MG63 (cell line): Measurements from ENCODE around the gene ADAMTS16. TPM values are rescaled to one million over a fixed set of nuclear protein-coding genes. Genes with fewer than 3 reads are reported as not detected.

ENCODE experiments used
- DNase-seq: peaks from one replicate; pipeline ENCODE4 v3.0.0-alpha.2; 2020
- H3K27me3 ChIP-seq: fragments of 250-450 bp; sonication (Bioruptor Pico); 2 replicates; pipeline ENCODE4 v1.5.1; 2020; ENCODE audit warnings: mild to moderate bottlenecking, moderate library complexity
- H3K36me3 ChIP-seq: fragments of 250-450 bp; sonication (Bioruptor Pico); 2 replicates; pipeline ENCODE4 v1.5.1; 2020; ENCODE audit warnings: mild to moderate bottlenecking, moderate library complexity
- H3K4me3 ChIP-seq: fragments of 250-450 bp; sonication (Bioruptor Pico); 2 replicates; pipeline ENCODE4 v1.5.1; 2020; ENCODE audit warnings: mild to moderate bottlenecking, moderate library complexity
- H3K9me3 ChIP-seq: fragments of 250-450 bp; sonication (Bioruptor Pico); 2 replicates; pipeline ENCODE4 v1.5.1; 2020; ENCODE audit warnings: mild to moderate bottlenecking, moderate library complexity
- total RNA-seq: library from RNA; depleted of rRNA; stranded (reverse); fragments of >200 nt; shearing (Covaris generic); gene quantifications from 2 replicates; pipeline ENCODE4 v1.2.3, GENCODE V29; 2014; ENCODE audit warnings: low replicate concordance

ADAMTS16 gene
- total RNA-seq, 1 experiment from 2014 or later, result not detected

DNA sequence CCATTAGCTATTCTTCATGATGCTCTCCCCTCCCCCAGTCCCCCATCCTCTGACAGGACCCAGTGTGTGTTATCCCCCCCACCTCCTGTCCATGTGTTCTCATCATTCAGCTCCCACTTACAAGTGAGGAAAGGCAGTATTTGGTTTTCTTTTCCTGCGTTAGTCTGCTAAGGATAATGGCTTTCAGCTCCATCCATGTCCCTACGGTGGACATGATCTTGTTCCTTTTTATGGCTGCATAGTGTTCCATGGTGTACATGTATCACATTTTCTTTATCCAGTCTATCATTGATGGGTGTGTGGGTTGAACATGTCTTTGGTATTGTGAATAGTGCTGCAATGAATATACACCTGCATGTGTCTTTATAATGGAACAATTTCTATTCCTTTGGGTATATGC is 181.0 kb downstream of the ADAMTS16 start:
- Histone ChIP-seq H3K9me3 (no peaks in the 10 kb centered on the region), H3K27me3 (peaks cover 24% of the 10 kb centered on the region; the same call in 1 of the 2 replicates), H3K4me3 (no peak overlapping the region), H3K36me3 (no peaks in the 10 kb centered on the region)
- no peak for DNase-seq

DNA sequence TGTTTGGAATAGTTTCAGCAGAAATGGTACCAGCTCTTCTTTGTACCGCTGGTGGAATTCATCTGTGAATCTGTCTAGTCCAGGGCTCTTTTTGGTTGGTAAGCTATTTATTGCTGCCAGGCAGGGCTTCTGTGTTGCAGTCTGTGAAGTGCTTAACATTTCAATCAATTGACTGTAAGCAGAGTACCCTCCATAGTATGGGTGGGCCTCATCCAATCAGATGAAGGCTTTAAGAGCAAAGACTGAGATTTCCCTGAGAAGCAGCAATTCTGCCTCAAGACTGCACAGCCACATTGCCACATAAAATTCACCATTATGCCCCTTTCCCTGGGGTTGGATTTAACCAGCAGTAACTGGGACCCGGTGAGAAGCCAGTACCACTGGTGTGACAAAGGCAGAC is 183.4 kb downstream of the ADAMTS16 start:
- DNase-seq, result no peak
- H3K9me3 ChIP-seq, result no peaks in the 10 kb centered on the region
- H3K4me3 ChIP-seq, result no peak overlapping the region
- peaks cover 24% of the 10 kb centered on the region; the same call in 1 of the 2 replicates for H3K27me3 ChIP-seq
- no peaks in the 10 kb centered on the region for H3K36me3 ChIP-seq

DNA sequence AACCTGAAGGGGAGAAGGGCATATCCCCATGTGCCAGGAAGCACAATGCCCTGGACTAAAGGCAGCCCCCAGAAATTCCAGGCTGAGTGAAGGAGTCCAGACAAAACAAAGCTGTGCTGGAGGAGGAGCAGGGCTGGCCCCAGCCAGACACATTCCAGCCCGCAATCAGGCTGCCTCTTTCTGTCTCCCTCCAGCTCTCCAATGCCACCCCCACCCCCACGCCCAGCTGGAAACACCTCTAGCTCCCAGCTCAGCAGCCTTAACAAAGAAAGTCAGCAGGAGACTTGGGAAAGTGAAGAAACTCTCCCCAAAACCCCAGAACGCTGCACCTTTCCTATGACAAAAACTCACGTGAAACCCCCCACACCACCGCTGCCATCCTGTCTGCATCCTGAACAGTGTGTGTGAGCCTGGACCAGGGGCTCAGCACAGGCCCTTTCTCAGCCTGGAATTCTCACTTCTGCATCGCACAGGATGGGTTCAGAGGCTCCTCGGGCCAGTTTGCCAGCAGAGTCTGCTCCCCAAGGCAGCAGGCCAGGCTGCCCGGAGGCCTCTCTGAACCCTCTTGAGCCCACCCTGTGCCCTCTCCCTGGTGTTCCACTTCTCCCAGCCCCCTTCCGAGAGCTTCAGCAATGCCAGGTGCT is 186.1 kb downstream of the ADAMTS16 start:
- Histone ChIP-seq H3K27me3 (peaks cover 12% of the 10 kb centered on the region; the same call in 1 of the 2 replicates), H3K4me3 (no peak overlapping the region), H3K36me3 (no peaks in the 10 kb centered on the region), H3K9me3 (no peaks in the 10 kb centered on the region)
- no peak for DNase-seq

DNA sequence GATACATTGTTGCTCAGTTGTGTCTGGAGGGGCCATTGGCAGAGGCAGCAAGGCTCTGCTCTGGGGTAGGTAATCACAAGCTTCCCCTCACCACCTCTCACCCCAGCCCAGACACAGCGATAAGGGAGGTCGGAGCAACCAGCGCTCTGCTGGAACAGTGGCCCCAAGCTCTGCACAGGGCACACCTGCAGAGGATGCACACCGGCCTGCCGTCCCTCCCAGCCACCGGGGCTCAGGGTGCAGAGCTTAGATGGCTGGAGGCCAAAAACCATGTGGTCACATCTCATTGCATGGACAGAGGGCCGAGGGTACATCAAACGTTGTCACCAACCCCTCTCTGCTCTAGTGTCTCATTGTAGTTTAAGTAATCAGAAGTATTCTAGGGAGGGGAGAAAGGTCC is 187.0 kb downstream of the ADAMTS16 start:
- Histone ChIP-seq H3K9me3 (no peaks in the 10 kb centered on the region), H3K36me3 (no peaks in the 10 kb centered on the region), H3K27me3 (peaks cover 6% of the 10 kb centered on the region; the same call in 1 of the 2 replicates), H3K4me3 (no peak overlapping the region)
- DNase-seq, result no peak

DNA sequence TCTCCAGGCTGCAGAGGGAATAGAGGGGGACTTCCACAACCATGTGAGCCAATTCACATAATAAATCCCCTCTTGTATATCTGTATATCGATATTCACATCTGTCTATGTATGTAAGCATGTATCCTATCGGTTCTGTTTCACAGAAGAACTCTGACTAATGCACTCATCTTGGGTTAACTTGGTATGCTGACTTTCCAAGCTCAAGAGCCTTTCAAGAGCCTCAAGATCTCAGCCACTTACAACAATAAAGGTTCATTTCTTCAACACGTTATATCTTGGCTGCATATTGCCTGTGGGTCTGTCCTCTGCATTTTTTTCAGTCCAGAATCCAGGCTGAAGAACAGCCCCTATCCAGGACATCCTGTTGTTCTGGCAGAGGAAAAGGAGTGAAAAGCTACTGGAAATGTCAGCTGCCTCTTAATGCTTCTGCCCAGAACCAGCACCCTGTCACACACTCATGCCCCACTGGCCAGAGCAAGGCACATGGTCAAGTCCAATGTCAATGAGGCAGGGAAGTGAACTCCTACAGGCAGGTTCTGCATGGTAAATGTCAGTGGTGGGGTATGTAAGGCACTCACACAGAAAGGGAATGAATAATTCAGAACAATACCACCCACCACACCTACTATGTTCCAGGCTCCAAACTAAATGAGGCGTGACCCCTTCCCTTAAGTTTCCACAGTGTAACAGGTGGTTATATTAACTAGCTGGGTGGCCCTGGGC is 190.8 kb downstream of the ADAMTS16 start:
- H3K4me3 ChIP-seq, result no peak overlapping the region

DNA sequence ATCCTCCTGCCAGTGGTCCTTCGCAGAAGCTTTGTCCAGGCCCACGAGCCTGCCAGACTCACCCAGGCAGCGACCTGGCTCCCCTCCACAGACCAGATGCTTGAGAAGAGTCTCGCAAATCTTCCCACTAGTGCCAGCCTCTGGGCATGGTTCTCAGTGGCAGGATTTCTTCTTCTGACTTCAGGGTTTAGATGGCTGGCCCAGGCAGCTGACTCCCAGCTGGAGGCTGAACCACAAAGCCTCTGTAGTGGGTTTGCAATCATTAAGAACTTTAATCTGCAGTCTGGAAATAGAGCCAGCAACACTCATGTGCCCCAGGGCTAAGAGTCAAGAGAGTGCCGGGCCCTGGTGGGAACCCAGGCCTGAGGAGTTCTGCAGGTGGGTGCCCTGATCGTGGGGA is 191.7 kb downstream of the ADAMTS16 start:
- H3K4me3 ChIP-seq, result no peak overlapping the region
- peaks cover 3% of the 10 kb centered on the region; the same call in 1 of the 2 replicates for H3K9me3 ChIP-seq
- H3K27me3 ChIP-seq, result no peaks in the 10 kb centered on the region
- DNase-seq, result peak; percentile 56
- no peaks in the 10 kb centered on the region for H3K36me3 ChIP-seq

More for the DNA sequence above, 190.8 kb downstream of the ADAMTS16 start:
- H3K27me3 ChIP-seq, result no peaks in the 10 kb centered on the region
- no peak for DNase-seq
- peaks cover 3% of the 10 kb centered on the region; the same call in 1 of the 2 replicates for H3K9me3 ChIP-seq
- no peaks in the 10 kb centered on the region for H3K36me3 ChIP-seq

DNA sequence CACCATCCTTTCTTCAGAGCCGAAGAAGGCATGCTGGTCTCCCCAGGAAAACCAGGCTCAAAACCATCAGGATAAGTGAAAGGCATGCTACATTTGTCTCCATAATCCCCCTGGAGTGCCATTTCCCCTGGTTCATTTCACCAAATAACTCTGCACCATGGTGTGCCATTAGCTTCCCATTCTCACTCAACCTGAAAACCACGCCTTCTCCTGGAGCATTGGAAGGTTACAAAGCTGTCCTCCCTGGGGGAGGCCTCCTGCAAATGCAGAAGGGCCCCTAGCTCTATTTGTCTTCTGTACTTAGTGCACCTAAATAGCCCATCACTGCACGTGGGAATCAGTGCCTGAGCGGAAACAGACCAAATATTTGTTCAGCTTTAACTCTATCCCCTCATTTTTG is 192.2 kb downstream of the ADAMTS16 start:
- Histone ChIP-seq H3K27me3 (no peaks in the 10 kb centered on the region), H3K4me3 (no peak overlapping the region), H3K9me3 (peaks cover 3% of the 10 kb centered on the region; the same call in 1 of the 2 replicates), H3K36me3 (no peaks in the 10 kb centered on the region)
- no peak for DNase-seq

DNA sequence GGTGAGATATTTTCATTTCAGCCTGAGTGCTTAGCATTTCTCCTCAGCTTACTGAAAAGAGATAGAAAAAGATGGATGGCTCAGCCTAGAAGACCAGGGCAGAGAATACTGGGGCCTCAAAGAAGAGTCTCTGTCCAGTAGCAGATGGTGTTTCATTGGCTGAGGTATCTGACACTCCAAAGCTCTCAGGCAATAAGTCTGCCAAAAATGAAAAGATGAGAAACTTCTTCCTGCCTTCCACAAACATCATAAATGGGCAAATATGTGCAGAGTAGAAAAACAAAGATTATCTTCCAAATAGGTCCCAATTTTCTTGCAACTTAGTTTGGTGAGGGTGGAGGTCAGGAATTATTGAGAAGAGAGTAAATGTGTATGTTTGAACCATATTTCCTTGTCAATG is 195.0 kb downstream of the ADAMTS16 start:
- peaks cover 3% of the 10 kb centered on the region; the same call in 1 of the 2 replicates for H3K9me3 ChIP-seq
- no peak overlapping the region for H3K4me3 ChIP-seq
- H3K27me3 ChIP-seq, result no peaks in the 10 kb centered on the region
- no peaks in the 10 kb centered on the region for H3K36me3 ChIP-seq
- DNase-seq, result no peak

DNA sequence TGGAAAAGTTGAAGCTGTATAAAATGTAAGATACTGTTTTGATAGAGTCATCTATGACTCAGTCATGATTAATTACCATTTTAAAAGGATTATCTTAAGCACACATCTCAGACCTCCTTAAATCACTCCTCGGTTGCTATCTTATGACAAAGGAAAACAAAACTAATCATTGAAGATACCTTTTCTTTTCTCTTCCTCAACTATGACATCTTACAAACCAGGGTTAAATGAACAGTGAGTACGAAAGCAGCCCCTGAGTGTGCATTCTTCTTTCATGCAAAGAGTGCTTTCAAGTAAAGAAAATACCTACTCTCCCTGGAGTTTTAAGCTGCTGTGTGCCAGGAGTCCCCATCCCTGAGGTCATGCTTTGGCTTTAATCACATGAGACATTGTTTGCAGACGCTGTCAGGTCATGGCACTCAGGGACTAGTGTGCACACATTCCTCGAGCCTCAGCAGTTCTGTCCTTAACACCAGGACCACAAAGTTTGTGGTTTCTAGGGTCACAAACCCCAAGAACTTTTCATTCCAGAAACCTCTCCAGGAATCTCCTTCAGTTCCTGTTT is 195.7 kb downstream of the ADAMTS16 start:
- DNase-seq, result peak; percentile 52
- no peak overlapping the region for H3K4me3 ChIP-seq

DNA sequence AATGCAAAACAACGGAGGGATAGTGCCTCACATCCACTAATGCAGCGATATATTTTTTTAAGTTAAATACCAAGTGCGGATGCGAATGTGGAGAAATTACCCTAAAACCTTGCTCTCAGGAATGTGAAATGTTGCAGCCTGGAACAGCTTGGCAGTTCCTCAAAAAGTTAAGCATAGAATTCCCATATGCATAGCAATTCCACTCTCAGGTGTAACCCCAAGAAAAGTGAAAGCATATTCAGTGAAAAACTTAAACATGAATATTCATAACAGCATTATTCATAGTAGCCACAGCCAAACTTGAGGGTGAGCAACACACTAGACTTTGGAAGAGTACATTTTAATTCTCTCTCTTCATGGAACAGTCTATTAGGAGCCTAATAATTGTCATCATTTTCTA is 199.1 kb downstream of the ADAMTS16 start:
- Histone ChIP-seq H3K4me3 (no peak overlapping the region), H3K36me3 (no peaks in the 10 kb centered on the region), H3K27me3 (no peaks in the 10 kb centered on the region), H3K9me3 (peaks cover 3% of the 10 kb centered on the region; the same call in 1 of the 2 replicates)
- DNase-seq, result no peak

More for the DNA sequence above, 195.7 kb downstream of the ADAMTS16 start:
- peaks cover 3% of the 10 kb centered on the region; the same call in 1 of the 2 replicates for H3K9me3 ChIP-seq
- H3K27me3 ChIP-seq, result no peaks in the 10 kb centered on the region
- no peaks in the 10 kb centered on the region for H3K36me3 ChIP-seq

DNA sequence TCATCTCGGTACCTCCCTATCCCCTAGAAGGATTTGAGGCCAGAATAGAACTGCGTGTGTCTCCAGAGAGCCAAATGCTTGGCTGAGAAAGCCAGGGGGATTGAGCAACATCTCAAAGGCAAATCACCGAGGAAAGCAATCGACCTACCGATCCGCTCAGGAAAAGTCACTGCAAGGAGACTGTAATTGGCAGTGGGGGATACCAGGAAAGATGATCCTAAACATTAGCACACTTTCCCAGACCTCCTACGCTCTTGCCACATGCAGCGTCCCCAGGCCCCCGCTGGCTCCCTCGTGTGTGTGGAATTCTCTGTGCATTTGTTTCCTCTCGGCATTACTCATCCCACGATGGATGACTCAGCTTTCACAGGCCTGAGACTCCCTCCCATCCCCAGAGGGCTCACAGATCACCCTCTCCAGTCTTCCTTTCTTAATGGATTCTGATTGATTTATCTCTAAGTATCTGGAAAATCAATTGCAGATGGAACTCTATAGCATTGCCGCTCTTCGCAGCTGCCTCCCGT is 200.1 kb downstream of the ADAMTS16 start:
- DNase-seq, result peak; percentile 97
- no peaks in the 10 kb centered on the region for H3K36me3 ChIP-seq
- H3K27me3 ChIP-seq, result no peaks in the 10 kb centered on the region
- peaks cover under 1% of the 10 kb centered on the region; the same call in 1 of the 2 replicates for H3K9me3 ChIP-seq
- H3K4me3 ChIP-seq, result 0 out of 2 replicates have a peak overlapping the region, but pooled peaks have one; percentile 1

DNA sequence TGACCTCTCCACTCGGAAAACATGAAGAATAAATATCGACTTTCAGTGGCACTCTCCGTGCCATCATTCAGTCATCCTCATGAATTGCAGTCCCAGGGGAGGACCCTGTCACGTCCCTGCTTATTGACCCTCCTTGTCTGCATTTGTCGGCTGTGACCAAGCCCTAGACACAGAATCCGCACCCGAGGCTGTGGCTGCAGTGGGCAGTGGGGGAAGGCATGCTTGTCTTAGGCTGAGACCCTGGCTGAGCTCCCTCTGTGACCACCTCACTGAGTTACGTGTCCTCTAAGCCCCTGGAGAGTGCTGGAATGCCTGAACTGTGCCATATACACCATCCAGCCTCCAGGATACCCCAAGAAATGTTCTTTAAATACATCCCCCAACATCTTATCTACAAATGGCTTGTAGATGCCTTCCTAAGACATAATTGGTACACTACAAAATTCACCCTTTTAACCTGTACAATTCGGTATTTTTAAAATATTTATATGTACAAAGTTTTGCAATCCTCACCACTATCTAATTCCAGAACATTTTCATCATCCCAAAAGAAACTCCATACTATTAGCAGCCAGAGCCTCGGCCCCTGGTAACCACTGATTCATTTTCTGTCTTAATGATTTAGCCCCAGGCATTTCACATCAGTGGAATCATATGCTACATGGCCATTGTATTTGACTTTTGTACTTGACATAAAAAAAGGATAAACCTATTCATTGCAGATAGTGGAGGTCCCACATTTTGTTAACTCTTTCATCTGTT is 201.6 kb downstream of the ADAMTS16 start:
- H3K27me3 ChIP-seq, result no peaks in the 10 kb centered on the region
- H3K36me3 ChIP-seq, result no peaks in the 10 kb centered on the region
- H3K9me3 ChIP-seq, result no peaks in the 10 kb centered on the region
- no peak overlapping the region for H3K4me3 ChIP-seq
- DNase-seq, result no peak

DNA sequence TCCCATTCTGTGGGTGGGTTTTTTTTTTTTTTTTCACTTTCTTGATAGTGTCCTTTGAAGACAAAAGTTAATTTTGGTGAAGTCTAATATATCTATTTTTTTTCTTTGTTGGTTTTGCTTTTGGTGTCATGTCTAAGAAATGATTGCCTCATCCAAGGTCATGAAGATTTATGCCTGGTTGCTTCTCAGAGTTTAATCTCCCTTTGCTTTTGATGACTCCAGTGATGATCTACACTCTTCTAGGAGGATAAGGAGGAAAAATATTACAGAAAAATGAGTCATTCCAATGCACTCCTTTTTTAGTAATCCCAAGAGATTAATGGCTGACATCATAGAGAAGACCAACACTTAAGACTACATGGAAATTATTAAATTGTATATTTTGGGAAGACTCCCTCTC is 202.7 kb downstream of the ADAMTS16 start:
- no peak for DNase-seq
- H3K27me3 ChIP-seq, result no peaks in the 10 kb centered on the region
- H3K9me3 ChIP-seq, result no peaks in the 10 kb centered on the region
- H3K36me3 ChIP-seq, result no peaks in the 10 kb centered on the region
- no peak overlapping the region for H3K4me3 ChIP-seq

DNA sequence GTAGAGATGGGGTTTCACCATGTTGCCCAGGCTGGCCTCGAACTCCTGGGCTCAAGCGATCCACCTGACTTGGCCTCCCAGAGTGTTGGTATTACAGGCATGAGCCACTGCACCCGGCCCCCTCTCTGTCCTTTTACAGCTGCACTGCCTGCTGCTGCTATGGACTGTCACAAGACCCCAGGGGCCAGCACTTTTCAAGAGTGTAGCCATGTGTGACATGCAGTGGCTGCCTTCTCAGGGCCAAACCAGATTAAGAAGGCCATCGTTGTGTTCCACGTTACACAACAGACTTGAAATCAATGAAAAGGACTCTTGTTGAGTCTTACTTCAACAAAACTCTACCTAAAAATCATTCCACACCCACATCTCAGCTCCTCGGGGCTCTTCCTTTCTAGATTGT is 203.4 kb downstream of the ADAMTS16 start:
- no peak for DNase-seq

DNA sequence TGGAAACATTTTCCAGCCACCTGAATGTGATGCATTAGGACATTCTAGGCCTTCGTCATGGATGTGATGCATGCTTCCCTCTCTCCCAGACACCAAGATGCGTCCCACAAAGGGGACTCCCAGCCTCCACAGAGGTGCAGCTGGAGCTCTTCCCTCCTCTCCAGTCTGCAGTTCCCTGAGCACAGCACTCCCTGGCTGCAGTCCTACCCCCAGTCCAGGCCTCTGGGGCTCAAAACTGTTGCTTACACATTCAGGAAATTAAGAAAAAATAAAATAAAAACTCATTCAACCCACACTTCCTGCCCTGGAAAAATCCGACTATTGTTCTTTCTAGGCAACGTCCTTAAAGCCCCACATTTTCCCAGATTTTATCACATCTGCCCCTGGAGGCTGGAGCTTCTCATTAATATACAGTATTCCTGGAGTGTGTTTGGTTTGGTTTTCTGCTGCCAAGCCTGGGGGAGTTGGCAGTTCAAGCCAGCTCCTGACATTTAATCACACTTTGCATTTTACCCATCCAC is 204.0 kb downstream of the ADAMTS16 start:
- H3K27me3 ChIP-seq, result no peaks in the 10 kb centered on the region
- no peaks in the 10 kb centered on the region for H3K36me3 ChIP-seq
- H3K9me3 ChIP-seq, result no peaks in the 10 kb centered on the region
- H3K4me3 ChIP-seq, result no peak overlapping the region
- DNase-seq, result peak; percentile 28

More for the DNA sequence above, 203.4 kb downstream of the ADAMTS16 start:
- H3K4me3 ChIP-seq, result no peak overlapping the region
- no peaks in the 10 kb centered on the region for H3K36me3 ChIP-seq
- H3K9me3 ChIP-seq, result no peaks in the 10 kb centered on the region
- H3K27me3 ChIP-seq, result no peaks in the 10 kb centered on the region

DNA sequence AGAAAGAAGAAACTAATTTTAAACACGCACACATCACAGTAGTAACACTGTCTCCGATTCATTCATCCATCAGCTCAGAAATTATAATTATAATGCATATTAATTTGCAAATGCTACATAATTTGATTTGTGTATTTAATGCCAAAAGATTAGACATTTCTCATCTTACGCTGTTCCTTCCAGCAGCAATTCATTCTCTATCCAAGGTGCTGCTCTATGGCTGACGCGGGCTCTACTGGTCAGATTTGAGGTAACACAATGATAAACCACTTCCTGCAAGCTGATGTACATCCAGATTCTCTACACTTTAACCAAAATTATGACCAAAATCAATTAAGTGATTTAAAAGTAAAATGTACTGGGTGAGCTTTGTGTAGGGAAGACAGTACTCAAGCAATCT is 204.5 kb downstream of the ADAMTS16 start:
- Histone ChIP-seq H3K9me3 (no peaks in the 10 kb centered on the region), H3K36me3 (no peaks in the 10 kb centered on the region), H3K4me3 (no peak overlapping the region), H3K27me3 (no peaks in the 10 kb centered on the region)
- no peak for DNase-seq
